ENCODE measurements around the gene NPY2R. TPM values are rescaled to one million over a fixed set of nuclear protein-coding genes. Genes with fewer than 3 reads are reported as not detected.

The NPY2R gene
- not detected in 2 replicates for total RNA-seq (2014; rRNA removed; shearing (Covaris generic))

DNA sequence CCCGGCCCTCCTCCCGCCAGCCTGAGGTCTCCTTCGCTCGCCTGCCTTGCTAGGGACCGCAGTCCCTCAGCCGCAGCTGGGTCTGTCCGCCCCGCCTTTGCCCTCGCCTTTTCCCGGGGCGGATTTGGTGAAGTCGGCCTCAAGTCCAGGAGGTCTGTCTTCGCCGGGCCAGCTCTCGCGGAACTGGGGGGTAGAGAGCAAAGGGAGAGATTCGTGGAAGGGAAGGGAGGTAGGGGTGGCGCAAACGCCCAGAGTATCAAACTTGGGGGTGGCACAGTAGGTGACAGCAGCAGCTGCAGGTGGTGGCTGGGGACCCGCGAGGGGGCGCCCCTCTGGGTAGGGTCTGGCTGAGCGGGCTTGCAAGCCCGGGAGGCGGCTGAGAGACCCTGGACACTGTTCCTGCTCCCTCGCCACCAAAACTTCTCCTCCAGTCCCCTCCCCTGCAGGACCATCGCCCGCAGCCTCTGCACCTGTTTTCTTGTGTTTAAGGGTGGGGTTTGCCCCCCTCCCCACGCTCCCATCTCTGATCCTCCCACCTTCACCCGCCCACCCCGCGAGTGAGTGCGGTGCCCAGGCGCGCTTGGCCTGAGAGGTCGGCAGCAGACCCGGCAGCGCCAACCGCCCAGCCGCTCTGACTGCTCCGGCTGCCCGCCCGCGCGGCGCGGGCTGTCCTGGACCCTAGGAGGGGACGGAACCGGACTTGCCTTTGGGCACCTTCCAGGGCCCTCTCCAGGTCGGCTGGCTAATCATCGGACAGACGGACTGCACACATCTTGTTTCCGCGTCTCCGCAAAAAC lies at the start of gene NPY2R:
Gene NPY2R (plus strand): TSS at position 379 of the 797 bp plus-strand sequence. CDS start 5,304 bp downstream, outside the sequence.
- DNase-seq (ENCODE audit: low spot score) = no peak

- DNase-seq (ENCODE audit: low spot score) = no peak
Observed at GRCh38 chr4:155161357-155161756, 47.1 kb upstream of the NPY2R start.

- DNase-seq (ENCODE audit: low spot score) = no peak
Observed at GRCh38 chr4:155164718-155165117, 43.7 kb upstream of the NPY2R start.

DNA sequence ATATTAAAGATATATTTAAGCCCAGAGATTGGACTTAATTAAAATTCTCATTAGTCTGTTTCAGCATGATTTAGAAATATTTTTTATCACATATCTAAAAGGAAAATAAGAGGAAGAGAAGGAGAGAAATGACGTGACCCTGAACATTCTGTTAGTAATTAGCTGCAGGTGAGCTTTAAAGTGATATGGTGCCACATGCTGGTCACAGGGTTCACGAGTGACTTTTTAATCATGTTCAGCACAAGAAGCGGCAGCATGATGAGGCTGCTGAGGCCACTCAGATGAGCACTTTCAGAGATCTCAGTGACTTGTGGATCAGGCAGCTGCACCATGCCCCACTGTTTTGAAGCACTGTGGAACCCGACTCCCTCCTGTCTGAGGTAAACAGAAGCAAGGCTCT lies 37.9 kb upstream of the NPY2R start:
- no peak for DNase-seq (ENCODE audit: low spot score)

- DNase-seq (ENCODE audit: low spot score) = no peak
Observed at GRCh38 chr4:155173371-155173770, 35.1 kb upstream of the NPY2R start.

- no peak for DNase-seq (ENCODE audit: low spot score)
Observed at GRCh38 chr4:155174668-155175067, 33.8 kb upstream of the NPY2R start.

- DNase-seq (ENCODE audit: low spot score) = no peak
Observed at GRCh38 chr4:155179216-155179615, 29.2 kb upstream of the NPY2R start.

DNA sequence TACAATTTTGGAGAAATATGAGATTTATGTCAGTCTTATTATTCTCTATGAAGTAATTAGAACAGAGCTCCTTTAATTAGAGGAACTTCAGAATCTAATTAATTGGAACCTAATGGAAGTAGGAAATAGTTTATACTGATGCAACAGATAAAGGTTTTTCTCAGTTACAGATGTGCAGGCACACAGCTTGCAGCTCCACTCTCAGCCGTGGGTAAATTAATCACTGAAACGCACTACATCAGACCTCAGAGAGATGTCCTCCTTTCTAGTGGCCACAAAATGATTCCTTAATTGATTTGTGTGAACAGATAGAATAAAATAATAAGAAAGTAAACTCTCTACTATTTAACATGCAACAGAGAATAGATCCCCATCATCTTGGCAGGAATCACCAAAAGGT lies 21.5 kb upstream of the NPY2R start:
- DNase-seq (ENCODE audit: low spot score) = no peak

GRCh38 chr4:155187989-155188388 lies 20.4 kb upstream of the NPY2R start:
- DNase-seq (ENCODE audit: low spot score) = no peak

- DNase-seq (ENCODE audit: low spot score) = no peak
Observed at GRCh38 chr4:155190099-155190498, 18.3 kb upstream of the NPY2R start.

DNA sequence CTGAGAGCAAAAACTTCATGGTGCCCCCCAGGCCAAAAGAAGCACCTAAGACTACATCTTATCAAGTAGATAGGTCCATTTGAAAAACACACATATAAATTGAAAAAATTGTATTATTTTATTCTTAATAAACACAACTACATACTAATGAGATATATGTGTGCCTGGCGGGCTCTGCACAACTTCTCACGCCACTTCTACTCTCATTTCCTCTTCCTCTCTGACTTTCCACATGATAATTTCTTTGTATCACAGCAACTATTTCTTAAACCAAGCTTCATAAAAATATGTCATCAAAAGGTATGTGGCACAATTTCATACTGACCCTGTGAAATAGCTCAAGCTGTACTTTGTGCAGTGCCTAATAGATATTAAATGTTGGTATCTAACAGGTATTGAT lies 10.7 kb upstream of the NPY2R start:
- DNase-seq (ENCODE audit: low spot score) = no peak

DNA sequence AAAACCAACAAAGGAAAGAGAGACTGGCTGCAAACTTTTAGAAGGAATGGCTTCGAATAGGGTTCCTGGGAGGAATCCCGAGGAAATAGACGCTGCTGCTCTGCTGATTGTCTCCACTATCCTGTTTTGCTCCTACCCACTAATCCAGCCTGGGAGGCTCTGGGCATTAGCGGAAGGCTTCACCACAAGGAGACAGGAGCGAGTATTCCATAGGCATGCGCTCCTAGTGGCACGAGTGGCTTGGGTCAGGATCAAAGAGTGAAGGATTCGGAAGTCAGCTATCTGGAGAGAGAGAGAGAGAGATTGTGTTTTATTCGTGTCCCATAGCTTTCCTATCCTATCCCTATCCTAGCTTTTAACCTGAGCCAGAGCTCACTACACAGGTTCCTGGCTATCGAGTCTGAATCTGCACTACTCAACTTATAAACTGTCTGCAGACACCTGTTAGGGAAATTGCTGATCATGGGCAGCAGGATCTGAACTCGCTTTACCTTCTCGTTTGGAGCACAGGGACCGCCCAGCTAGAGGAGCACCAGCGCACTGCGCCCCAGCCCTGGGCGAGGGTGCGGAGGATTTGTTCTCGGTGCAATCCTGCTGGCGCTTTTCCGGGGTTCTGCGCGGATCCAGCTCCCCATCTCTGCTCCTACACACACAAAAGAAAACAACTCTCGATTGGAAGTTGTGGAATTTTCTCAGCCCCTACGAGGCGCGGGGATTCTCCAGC lies 740 bp upstream of the NPY2R start:
- peak; percentile 8 for DNase-seq (ENCODE audit: low spot score)

GRCh38 chr4:155220025-155220424 lies 11.6 kb downstream of the NPY2R start:
- no peak for DNase-seq (ENCODE audit: low spot score)

DNA sequence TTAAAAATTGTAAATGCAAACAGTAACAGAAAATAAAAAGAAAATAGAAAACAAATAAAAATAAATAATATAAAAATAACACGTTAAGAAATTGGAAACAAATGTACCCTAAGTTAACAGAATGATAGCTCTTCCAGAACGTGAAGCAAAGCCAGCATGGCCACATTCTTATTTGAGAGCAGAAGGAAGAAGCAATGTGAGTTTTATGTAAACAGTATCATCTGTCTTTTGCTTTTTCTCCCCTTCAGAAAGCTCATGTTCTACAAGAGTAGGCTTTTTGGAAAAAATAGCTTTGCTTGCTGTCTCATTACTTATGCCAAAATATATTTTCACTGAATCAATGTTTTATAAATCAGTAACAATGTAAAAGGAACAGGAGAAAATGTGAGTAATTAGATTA lies 18.7 kb downstream of the NPY2R start:
- no peak for DNase-seq (ENCODE audit: low spot score)

DNA sequence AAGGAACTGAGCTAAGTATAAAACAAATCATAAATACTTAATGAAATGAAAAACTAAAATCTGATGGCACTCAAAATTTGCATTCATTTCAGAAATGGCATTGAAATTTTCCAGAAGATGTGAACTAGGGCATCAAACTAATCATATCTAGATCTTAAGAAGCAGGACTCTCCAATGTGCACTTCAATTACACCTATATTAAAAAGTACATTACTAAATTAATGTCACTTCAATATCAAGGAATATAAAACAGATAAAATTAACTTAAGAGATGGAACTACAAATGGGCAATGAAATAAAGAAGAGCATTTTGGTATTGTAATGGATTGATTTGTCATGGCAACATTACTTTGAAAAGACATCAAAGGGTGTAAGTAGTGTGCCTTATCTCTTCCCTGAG lies 20.3 kb downstream of the NPY2R start:
- no peak for DNase-seq (ENCODE audit: low spot score)

DNA sequence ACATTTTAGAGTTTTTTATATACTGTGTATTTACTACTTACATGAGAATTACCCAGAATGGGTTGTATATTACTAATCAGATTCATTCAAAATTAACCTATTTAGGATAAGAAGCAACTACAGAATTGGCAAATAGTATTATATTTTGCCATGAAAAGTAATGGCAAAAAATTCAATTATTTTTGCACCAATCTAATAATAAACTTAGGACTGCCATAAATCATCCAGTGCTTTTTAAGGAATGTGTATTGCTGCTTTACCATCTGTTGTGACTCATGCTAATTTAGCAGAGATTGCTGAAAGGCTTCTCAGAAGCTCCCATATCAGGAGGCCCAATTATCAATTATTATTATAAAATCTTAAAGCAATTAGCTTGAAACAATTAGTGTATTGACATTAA lies 24.0 kb downstream of the NPY2R start:
- DNase-seq (ENCODE audit: low spot score) = no peak

DNA sequence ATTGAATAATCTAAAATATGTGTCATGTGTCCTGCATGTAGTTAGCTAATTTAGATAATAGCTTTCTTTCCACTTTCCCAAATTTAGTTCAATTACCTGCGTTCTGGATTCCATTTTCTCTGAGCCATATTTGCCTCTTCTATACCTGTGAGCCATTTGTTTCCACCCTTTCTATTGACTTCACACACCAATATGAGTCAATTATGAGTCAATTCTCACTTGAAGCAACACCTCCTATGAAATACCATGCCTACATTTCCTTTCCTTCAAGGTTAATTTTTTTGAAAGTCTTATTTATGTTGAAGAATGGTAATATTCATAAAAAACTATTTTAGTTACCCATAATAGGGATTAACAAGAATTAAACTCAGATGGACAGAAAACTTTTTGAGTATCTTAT lies 25.8 kb downstream of the NPY2R start:
- no peak for DNase-seq (ENCODE audit: low spot score)

GRCh38 chr4:155237567-155237966 lies 29.1 kb downstream of the NPY2R start:
- DNase-seq (ENCODE audit: low spot score) = no peak

GRCh38 chr4:155241225-155241624 lies 32.8 kb downstream of the NPY2R start:
- DNase-seq (ENCODE audit: low spot score) = no peak

GRCh38 chr4:155241664-155242063 lies 33.2 kb downstream of the NPY2R start:
- DNase-seq (ENCODE audit: low spot score) = no peak

GRCh38 chr4:155245105-155245504 lies 36.7 kb downstream of the NPY2R start:
- DNase-seq (ENCODE audit: low spot score) = no peak

GRCh38 chr4:155248002-155248896 lies 39.8 kb downstream of the NPY2R start:
- DNase-seq (ENCODE audit: low spot score) = no peak
